Measurements from ENCODE around the gene ELK4.

- no peak for TF ChIP-seq LEF1 (IDR thresholded peaks at IDR 0.05; ENCODE audit: borderline replicate concordance)
- no peak for TF ChIP-seq L3MBTL2 (conservative IDR thresholded peaks at IDR 0.05)
- TF ChIP-seq PKNOX1 (IDR thresholded peaks at IDR 0.05), result no peak
- no peak for TF ChIP-seq FOXK2 (IDR thresholded peaks at IDR 0.05)
- no peak for TF ChIP-seq BHLHE40 (IDR thresholded peaks at IDR 0.05; ENCODE audit: borderline replicate concordance)
- TF ChIP-seq HDGF (IDR thresholded peaks at IDR 0.05; ENCODE audit: borderline replicate concordance), result no peak
- no peak for TF ChIP-seq TARDBP (IDR thresholded peaks at IDR 0.05)
- no peak for TF ChIP-seq SUZ12 (IDR thresholded peaks at IDR 0.05)
- no peak for TF ChIP-seq CTBP1 (IDR thresholded peaks at IDR 0.05; ENCODE audit: borderline replicate concordance)
Measured at GRCh38 chr1:205575294-205575885, 56.4 kb downstream of the ELK4 start.

Measured in HEK293T (cell line).